DOHH2 (cell line): ENCODE measurements around the gene FOXP3.

Source experiments
- H3F3A ChIP-seq: fragments of 200-600 bp; sonication (generic), shearing (Covaris generic); 2 replicates; pipeline ENCODE4 v1.6.0; 2016; ENCODE audit warnings: antibody characterized with exemption, mild to moderate bottlenecking; ENCODE audit not compliant: control insufficient read depth, insufficient read depth
- H3K27ac ChIP-seq: fragments of 200-600 bp; sonication (generic); 2 replicates; pipeline ENCODE4 v1.5.1; 2014; ENCODE audit warnings: low read depth, mild to moderate bottlenecking, low read length, moderate library complexity
- H3K27me3 ChIP-seq: fragments of 200-600 bp; sonication (generic); 2 replicates; pipeline ENCODE4 v1.6.1; 2014; ENCODE audit warnings: mild to moderate bottlenecking, low read length, mixed read lengths; ENCODE audit not compliant: control insufficient read depth
- H3K36me3 ChIP-seq: fragments of 200-600 bp; sonication (generic); 2 replicates; pipeline ENCODE4 v1.6.1; 2014; ENCODE audit warnings: mild to moderate bottlenecking, low read length, moderate library complexity, mixed read lengths; ENCODE audit not compliant: control insufficient read depth
- H3K4me1 ChIP-seq: fragments of 200-600 bp; sonication (generic); 2 replicates; pipeline ENCODE4 v1.6.1; 2014; ENCODE audit warnings: mild to moderate bottlenecking, low read length, mixed read lengths; ENCODE audit not compliant: control insufficient read depth
- H3K4me2 ChIP-seq: fragments of 200-600 bp; sonication (generic); 2 replicates; pipeline ENCODE4 v1.6.0; 2014; ENCODE audit warnings: mild to moderate bottlenecking, low read length, moderate library complexity
- H3K4me3 ChIP-seq: fragments of 200-600 bp; sonication (generic); 2 replicates; pipeline ENCODE4 v1.5.1; 2014; ENCODE audit warnings: mild to moderate bottlenecking, low read length, mixed read lengths
- H3K79me2 ChIP-seq: fragments of 200-600 bp; sonication (generic); 2 replicates; pipeline ENCODE4 v1.6.1; 2014; ENCODE audit warnings: mild to moderate bottlenecking, low read length, mixed read lengths; ENCODE audit not compliant: control insufficient read depth
- H3K9me2 ChIP-seq: fragments of 200-600 bp; sonication (generic); replicated peaks from 2 replicates; pipeline ENCODE4 v1.6.1; 2014; ENCODE audit warnings: mild to moderate bottlenecking, low read length, mixed read lengths; ENCODE audit not compliant: control insufficient read depth
- H3K9me3 ChIP-seq: fragments of 200-600 bp; sonication (generic); 2 replicates; pipeline ENCODE4 v1.6.1; 2014; ENCODE audit warnings: antibody characterized with exemption, low read length, mixed read lengths; ENCODE audit not compliant: control insufficient read depth, insufficient read depth
- H4K20me1 ChIP-seq: fragments of 200-600 bp; sonication (generic); 2 replicates; pipeline ENCODE4 v1.6.0; 2014; ENCODE audit warnings: low read depth, mild to moderate bottlenecking, antibody characterized with exemption, low read length, moderate library complexity; ENCODE audit not compliant: control insufficient read depth, insufficient read depth
- CTCF ChIP-seq: fragments of 200-600 bp; sonication (generic); IDR thresholded peaks from one replicate; pipeline ENCODE4 v1.5.1; 2014; ENCODE audit warnings: antibody characterized with exemption, mild to moderate bottlenecking, low read depth, low read length; ENCODE audit not compliant: poor library complexity, severe bottlenecking
- EZH2phosphoT487 ChIP-seq: fragments of 200-600 bp; sonication (generic); IDR thresholded peaks from 2 replicates; pipeline ENCODE4 v1.6.1; 2017; ENCODE audit warnings: borderline replicate concordance, mild to moderate bottlenecking, antibody characterized with exemption, low read length, moderate library complexity, mixed read lengths

Gene FOXP3

GRCh38 chrX:49202022-49202421, 62.5 kb downstream of the FOXP3 start:
- H3K79me2 ChIP-seq, result no peaks in the 10 kb centered on the region
- no peaks in the 10 kb centered on the region for H3K36me3 ChIP-seq
- no peak overlapping the region for H3K4me2 ChIP-seq
- H3K9me3 ChIP-seq, result no peaks in the 10 kb centered on the region
- H3K27me3 ChIP-seq, result no peaks in the 10 kb centered on the region; the same call in 1 of the 2 replicates
- no peak overlapping the region for H3K4me3 ChIP-seq
- no peak overlapping the region for H3K27ac ChIP-seq
- H3K4me1 ChIP-seq, result peaks cover 6% of the 10 kb centered on the region
- no peaks in the 10 kb centered on the region for H3F3A ChIP-seq
- no peaks in the 10 kb centered on the region for H3K9me2 ChIP-seq
- TF ChIP-seq EZH2phosphoT487, result no peak
- TF ChIP-seq CTCF, result no peak
- no peaks in the 10 kb centered on the region for H4K20me1 ChIP-seq
